KMS-11 (cell line): ENCODE data around the gene ZNF41.

Experiments used
- H2AFZ ChIP-seq: fragments of 200-600 bp; sonication (generic); 2 replicates; pipeline ENCODE4 v1.6.1; 2016; ENCODE audit warnings: antibody characterized with exemption, mixed run types, low read depth
- H3K27ac ChIP-seq: fragments of 200-600 bp; sonication (generic); 2 replicates; pipeline ENCODE4 v1.6.1; 2016; ENCODE audit warnings: mild to moderate bottlenecking, mixed run types
- H3K27me3 ChIP-seq: fragments of 200-600 bp; sonication (generic); 2 replicates; pipeline ENCODE4 v1.6.1; 2017; ENCODE audit warnings: mild to moderate bottlenecking, low read depth, mixed run types, moderate library complexity; ENCODE audit not compliant: insufficient read depth
- H3K36me3 ChIP-seq: fragments of 200-600 bp; sonication (generic); 2 replicates; pipeline ENCODE4 v1.6.1; 2017; ENCODE audit warnings: mild to moderate bottlenecking, mixed run types; ENCODE audit not compliant: insufficient read depth
- H3K4me1 ChIP-seq: fragments of 200-600 bp; sonication (generic); 2 replicates; pipeline ENCODE4 v1.6.1; 2016; ENCODE audit warnings: mild to moderate bottlenecking, low read depth, mixed run types; ENCODE audit not compliant: poor library complexity, severe bottlenecking
- H3K4me2 ChIP-seq: fragments of 200-600 bp; sonication (generic); 2 replicates; pipeline ENCODE4 v1.7.0; 2016; ENCODE audit warnings: mild to moderate bottlenecking, mixed run types
- H3K4me3 ChIP-seq: fragments of 200-600 bp; sonication (generic); IDR thresholded peaks from 2 replicates; pipeline ENCODE4 v1.6.1; 2017; ENCODE audit warnings: low read depth, low read length, mixed read lengths; ENCODE audit not compliant: insufficient read depth
- H3K79me2 ChIP-seq: fragments of 200-600 bp; sonication (generic); 2 replicates; pipeline ENCODE4 v1.6.1; 2016; ENCODE audit warnings: low read depth, mixed run types; ENCODE audit not compliant: insufficient read depth
- H3K9ac ChIP-seq: fragments of 200-600 bp; sonication (generic); 2 replicates; pipeline ENCODE4 v1.6.1; 2016; ENCODE audit warnings: mild to moderate bottlenecking, mixed run types
- H4K20me1 ChIP-seq: fragments of 200-600 bp; sonication (generic); 2 replicates; pipeline ENCODE4 v1.6.1; 2016; ENCODE audit warnings: mild to moderate bottlenecking, mixed run types; ENCODE audit not compliant: insufficient read depth
- TF ChIP-seq, protein P1 (sequence below): fragments of 200-600 bp; sonication (generic); conservative IDR thresholded peaks from 2 replicates; pipeline ENCODE4 v1.6.1; 2017; ENCODE audit warnings: low read depth, mild to moderate bottlenecking, antibody characterized with exemption, low read length, moderate library complexity, mixed read lengths

ZNF41 gene

GRCh38 chrX:47482512-47483305, at the start of gene ZNF41:
Gene ZNF41, minus strand, starts transcription at chrX:47483222. Its CDS starts 15,741 bp downstream, at chrX:47467481.
- Histone ChIP-seq H2AFZ (peak within 1 kb of the TSS; percentile 70), H3K27ac (peak within 1 kb of the TSS; percentile 88)

DNA sequence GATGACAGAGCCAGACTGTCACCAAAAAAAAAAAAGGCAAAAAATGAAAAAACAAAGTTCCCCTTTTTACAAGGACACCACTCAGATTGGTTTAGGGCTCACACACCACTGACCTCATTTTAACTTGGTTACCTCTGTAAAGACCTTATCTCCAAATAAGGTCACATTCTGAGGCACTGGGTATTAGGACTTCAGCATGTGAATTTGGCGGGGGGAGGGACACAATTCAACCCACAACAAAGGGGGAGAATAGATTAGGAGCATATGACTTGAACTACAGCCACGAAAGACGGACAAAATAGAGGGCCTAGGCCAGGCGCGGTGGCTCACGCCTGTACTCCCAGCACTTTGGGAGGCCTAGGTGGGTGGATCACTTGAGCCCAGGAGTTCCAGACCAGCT, 47.0 kb upstream of the ZNF41 start:
- no peaks in the 10 kb centered on the region for H3K79me2 ChIP-seq
- TF ChIP-seq, protein P1, sequence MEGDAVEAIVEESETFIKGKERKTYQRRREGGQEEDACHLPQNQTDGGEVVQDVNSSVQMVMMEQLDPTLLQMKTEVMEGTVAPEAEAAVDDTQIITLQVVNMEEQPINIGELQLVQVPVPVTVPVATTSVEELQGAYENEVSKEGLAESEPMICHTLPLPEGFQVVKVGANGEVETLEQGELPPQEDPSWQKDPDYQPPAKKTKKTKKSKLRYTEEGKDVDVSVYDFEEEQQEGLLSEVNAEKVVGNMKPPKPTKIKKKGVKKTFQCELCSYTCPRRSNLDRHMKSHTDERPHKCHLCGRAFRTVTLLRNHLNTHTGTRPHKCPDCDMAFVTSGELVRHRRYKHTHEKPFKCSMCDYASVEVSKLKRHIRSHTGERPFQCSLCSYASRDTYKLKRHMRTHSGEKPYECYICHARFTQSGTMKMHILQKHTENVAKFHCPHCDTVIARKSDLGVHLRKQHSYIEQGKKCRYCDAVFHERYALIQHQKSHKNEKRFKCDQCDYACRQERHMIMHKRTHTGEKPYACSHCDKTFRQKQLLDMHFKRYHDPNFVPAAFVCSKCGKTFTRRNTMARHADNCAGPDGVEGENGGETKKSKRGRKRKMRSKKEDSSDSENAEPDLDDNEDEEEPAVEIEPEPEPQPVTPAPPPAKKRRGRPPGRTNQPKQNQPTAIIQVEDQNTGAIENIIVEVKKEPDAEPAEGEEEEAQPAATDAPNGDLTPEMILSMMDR: no peak
- H3K36me3 ChIP-seq: no peaks in the 10 kb centered on the region
- H3K27me3 ChIP-seq: no peaks in the 10 kb centered on the region
- H4K20me1 ChIP-seq: no peaks in the 10 kb centered on the region
- H2AFZ ChIP-seq: no peak overlapping the region
- H3K4me3 ChIP-seq: no peak overlapping the region
- no peak overlapping the region for H3K9ac ChIP-seq
- no peak overlapping the region for H3K4me2 ChIP-seq
- no peaks in the 10 kb centered on the region for H3K4me1 ChIP-seq
- no peak overlapping the region for H3K27ac ChIP-seq

More at GRCh38 chrX:47482512-47483305, at the start of gene ZNF41:
- Histone ChIP-seq H3K36me3 (no peaks in the 10 kb centered on the region), H3K27me3 (no peaks in the 10 kb centered on the region), H4K20me1 (no peaks in the 10 kb centered on the region), H3K4me3 (no peak within 1 kb of the TSS), H3K4me2 (peak within 1 kb of the TSS; percentile 72), H3K4me1 (peaks cover 26% of the 10 kb centered on the region), H3K79me2 (peaks cover 22% of the 10 kb centered on the region; the same call in 1 of the 2 replicates), H3K9ac (peak within 1 kb of the TSS; percentile 96)
- TF ChIP-seq, protein P1: no peak

GRCh38 chrX:47529548-47529947, 46.5 kb upstream of the ZNF41 start:
- Histone ChIP-seq H3K4me3 (no peak overlapping the region), H3K27ac (no peak overlapping the region), H3K79me2 (no peaks in the 10 kb centered on the region), H3K9ac (no peak overlapping the region), H4K20me1 (no peaks in the 10 kb centered on the region), H3K27me3 (no peaks in the 10 kb centered on the region), H2AFZ (no peak overlapping the region), H3K4me1 (no peaks in the 10 kb centered on the region), H3K36me3 (no peaks in the 10 kb centered on the region), H3K4me2 (no peak overlapping the region)
- TF ChIP-seq, protein P1: no peak

- H3K36me3 ChIP-seq: no peaks in the 10 kb centered on the region
- no peaks in the 10 kb centered on the region for H4K20me1 ChIP-seq
- H3K27ac ChIP-seq: no peak overlapping the region; the same call in 1 of the 2 replicates
- no peaks in the 10 kb centered on the region for H3K27me3 ChIP-seq
- H3K4me3 ChIP-seq: no peak overlapping the region
- no peaks in the 10 kb centered on the region for H3K79me2 ChIP-seq
- peak overlapping the region; percentile 82 for H2AFZ ChIP-seq
- peak overlapping the region; percentile 51; the same call in 1 of the 2 replicates for H3K4me2 ChIP-seq
- TF ChIP-seq, protein P1: no peak
- H3K4me1 ChIP-seq: no peaks in the 10 kb centered on the region
- H3K9ac ChIP-seq: peak overlapping the region; percentile 74; the same call in 1 of the 2 replicates
Observed at GRCh38 chrX:47523713-47524166, 40.7 kb upstream of the ZNF41 start.
